ENCODE results near the gene PRKCSH.
A peak's percentile ranks its signal among the peaks of the same experiment; 100 is the strongest.
"Not testable (repeated sequence)": the region's sequence is repeated elsewhere in the genome, so short reads cannot be mapped to it uniquely, and the experiment has no call there.

Gene PRKCSH

GRCh38 chr19:11405846-11406643 is 29.4 kb upstream of the PRKCSH start:
- no peaks in the 10 kb centered on the region for H3K27me3 ChIP-seq (ENCODE audit: control insufficient read depth, insufficient read depth, low read length)
- H3K36me3 ChIP-seq (ENCODE audit: control insufficient read depth, insufficient read depth, low read length): peaks cover 29% of the 10 kb centered on the region
- H3K9ac ChIP-seq (ENCODE audit: low read length): no peak overlapping the region
- no peak overlapping the region for H3K27ac ChIP-seq (ENCODE audit: low read depth, low read length)
- H3K4me3 ChIP-seq (ENCODE audit: low read depth, low read length): peak overlapping the region; percentile 25
- H3K9me3 ChIP-seq (ENCODE audit: control insufficient read depth, insufficient read depth, low read depth, low read length): no peaks in the 10 kb centered on the region
- H3K4me1 ChIP-seq (ENCODE audit: control insufficient read depth, insufficient read depth, low read length): no peaks in the 10 kb centered on the region

GRCh38 chr19:11406703-11407236 is 28.7 kb upstream of the PRKCSH start:
- not testable (repeated sequence) for H3K9me3 ChIP-seq (ENCODE audit: control insufficient read depth, insufficient read depth, low read depth, low read length); H3K27ac ChIP-seq (ENCODE audit: low read depth, low read length)
- peak overlapping the region; percentile 25 for H3K4me3 ChIP-seq (ENCODE audit: low read depth, low read length)

GRCh38 chr19:11408591-11408990 is 26.8 kb upstream of the PRKCSH start:
- Histone ChIP-seq H3K4me1 (ENCODE audit: control insufficient read depth, insufficient read depth, low read length) (no peaks in the 10 kb centered on the region), H3K36me3 (ENCODE audit: control insufficient read depth, insufficient read depth, low read length) (peaks cover 17% of the 10 kb centered on the region), H3K9me3 (ENCODE audit: control insufficient read depth, insufficient read depth, low read depth, low read length) (no peaks in the 10 kb centered on the region), H3K4me3 (ENCODE audit: low read depth, low read length) (no peak overlapping the region), H3K9ac (ENCODE audit: low read length) (no peak overlapping the region), H3K27ac (ENCODE audit: low read depth, low read length) (no peak overlapping the region), H3K27me3 (ENCODE audit: control insufficient read depth, insufficient read depth, low read length) (no peaks in the 10 kb centered on the region)

More at GRCh38 chr19:11406703-11407236, 28.7 kb upstream of the PRKCSH start:
- not testable (repeated sequence) for H3K4me1 ChIP-seq (ENCODE audit: control insufficient read depth, insufficient read depth, low read length); H3K27me3 ChIP-seq (ENCODE audit: control insufficient read depth, insufficient read depth, low read length); H3K9ac ChIP-seq (ENCODE audit: low read length)
- H3K36me3 ChIP-seq (ENCODE audit: control insufficient read depth, insufficient read depth, low read length): peaks cover 27% of the 10 kb centered on the region

- Histone ChIP-seq H3K4me1 (ENCODE audit: control insufficient read depth, insufficient read depth, low read length) (no peaks in the 10 kb centered on the region), H3K9ac (ENCODE audit: low read length) (no peak overlapping the region), H3K9me3 (ENCODE audit: control insufficient read depth, insufficient read depth, low read depth, low read length) (no peaks in the 10 kb centered on the region), H3K4me3 (ENCODE audit: low read depth, low read length) (no peak overlapping the region), H3K27me3 (ENCODE audit: control insufficient read depth, insufficient read depth, low read length) (no peaks in the 10 kb centered on the region), H3K27ac (ENCODE audit: low read depth, low read length) (no peak overlapping the region), H3K36me3 (ENCODE audit: control insufficient read depth, insufficient read depth, low read length) (peaks cover 4% of the 10 kb centered on the region; the same call in 1 of the 2 replicates)
Observed at GRCh38 chr19:11410682-11411081, 24.8 kb upstream of the PRKCSH start.

- Histone ChIP-seq H3K4me1 (ENCODE audit: control insufficient read depth, insufficient read depth, low read length) (0 out of 2 replicates have a peak, but pooled peaks cover 4% of the 10 kb centered on the region), H3K4me3 (ENCODE audit: low read depth, low read length) (no peak overlapping the region), H3K9me3 (ENCODE audit: control insufficient read depth, insufficient read depth, low read depth, low read length) (no peaks in the 10 kb centered on the region), H3K27me3 (ENCODE audit: control insufficient read depth, insufficient read depth, low read length) (peaks cover 20% of the 10 kb centered on the region), H3K36me3 (ENCODE audit: control insufficient read depth, insufficient read depth, low read length) (peaks cover 1% of the 10 kb centered on the region; the same call in 1 of the 2 replicates), H3K9ac (ENCODE audit: low read length) (no peak overlapping the region), H3K27ac (ENCODE audit: low read depth, low read length) (no peak overlapping the region)
Observed at GRCh38 chr19:11414544-11414943, 20.9 kb upstream of the PRKCSH start.

GRCh38 chr19:11416346-11417052 is 18.9 kb upstream of the PRKCSH start:
- Histone ChIP-seq H3K9ac (ENCODE audit: low read length) (no peak overlapping the region), H3K4me3 (ENCODE audit: low read depth, low read length) (no peak overlapping the region), H3K4me1 (ENCODE audit: control insufficient read depth, insufficient read depth, low read length) (peaks cover 13% of the 10 kb centered on the region; the same call in 1 of the 2 replicates), H3K36me3 (ENCODE audit: control insufficient read depth, insufficient read depth, low read length) (no peaks in the 10 kb centered on the region; the same call in 1 of the 2 replicates), H3K27ac (ENCODE audit: low read depth, low read length) (no peak overlapping the region), H3K27me3 (ENCODE audit: control insufficient read depth, insufficient read depth, low read length) (peaks cover 40% of the 10 kb centered on the region), H3K9me3 (ENCODE audit: control insufficient read depth, insufficient read depth, low read depth, low read length) (no peaks in the 10 kb centered on the region)

- Histone ChIP-seq H3K4me1 (ENCODE audit: control insufficient read depth, insufficient read depth, low read length) (peaks cover 16% of the 10 kb centered on the region; the same call in 1 of the 2 replicates), H3K9ac (ENCODE audit: low read length) (peak overlapping the region; percentile 17), H3K27me3 (ENCODE audit: control insufficient read depth, insufficient read depth, low read length) (peaks cover 55% of the 10 kb centered on the region), H3K27ac (ENCODE audit: low read depth, low read length) (no peak overlapping the region), H3K4me3 (ENCODE audit: low read depth, low read length) (peak overlapping the region; percentile 99), H3K36me3 (ENCODE audit: control insufficient read depth, insufficient read depth, low read length) (no peaks in the 10 kb centered on the region), H3K9me3 (ENCODE audit: control insufficient read depth, insufficient read depth, low read depth, low read length) (no peaks in the 10 kb centered on the region)
Observed at GRCh38 chr19:11418094-11418548, 17.3 kb upstream of the PRKCSH start.

- Histone ChIP-seq H3K27ac (ENCODE audit: low read depth, low read length) (0 out of 2 replicates have a peak within 1 kb of the TSS, but pooled peaks have one; percentile 56), H3K4me3 (ENCODE audit: low read depth, low read length) (peak within 1 kb of the TSS; percentile 99), H3K9ac (ENCODE audit: low read length) (peak within 1 kb of the TSS; percentile 74), H3K4me1 (ENCODE audit: control insufficient read depth, insufficient read depth, low read length) (peaks cover 16% of the 10 kb centered on the region; the same call in 1 of the 2 replicates), H3K9me3 (ENCODE audit: control insufficient read depth, insufficient read depth, low read depth, low read length) (no peaks in the 10 kb centered on the region), H3K27me3 (ENCODE audit: control insufficient read depth, insufficient read depth, low read length) (peaks cover 62% of the 10 kb centered on the region), H3K36me3 (ENCODE audit: control insufficient read depth, insufficient read depth, low read length) (no peaks in the 10 kb centered on the region)
Observed at GRCh38 chr19:11418549-11419506, 16.6 kb upstream of the PRKCSH start, which contains the start of gene RGL3. Gene RGL3 (minus strand): TSS chr19:11419314. CDS start chr19:11419278, 36 bp downstream.

- no peak overlapping the region for H3K27ac ChIP-seq (ENCODE audit: low read depth, low read length)
- peaks cover 71% of the 10 kb centered on the region for H3K27me3 ChIP-seq (ENCODE audit: control insufficient read depth, insufficient read depth, low read length)
- H3K4me1 ChIP-seq (ENCODE audit: control insufficient read depth, insufficient read depth, low read length): peaks cover 16% of the 10 kb centered on the region; the same call in 1 of the 2 replicates
- no peaks in the 10 kb centered on the region for H3K36me3 ChIP-seq (ENCODE audit: control insufficient read depth, insufficient read depth, low read length)
- no peaks in the 10 kb centered on the region for H3K9me3 ChIP-seq (ENCODE audit: control insufficient read depth, insufficient read depth, low read depth, low read length)
- H3K9ac ChIP-seq (ENCODE audit: low read length): peak overlapping the region; percentile 29
- H3K4me3 ChIP-seq (ENCODE audit: low read depth, low read length): peak overlapping the region; percentile 69
Observed at GRCh38 chr19:11420429-11421370, 14.7 kb upstream of the PRKCSH start.
